Bronchial epithelial cell (primary cell): Measurements from ENCODE around the gene CHRNA1. TPM values are rescaled to one million over a fixed set of nuclear protein-coding genes. Genes with fewer than 3 reads are reported as not detected.

ENCODE experiments used
- DNase-seq: peaks from one replicate; pipeline ENCODE4 v3.0.0-alpha.2; 2010; ENCODE audit warnings: low read depth
- FAIRE-seq: peaks from 2 replicates; lab custom pipeline; 2011; peaks lifted over from hg19 to GRCh38; lab: Jason Lieb, UNC
- H3K27me3 ChIP-seq: 2 replicates; pipeline ENCODE4 v1.5.1; 2011; ENCODE audit warnings: low read length; ENCODE audit not compliant: control insufficient read depth, insufficient read depth
- H3K36me3 ChIP-seq: 2 replicates; pipeline ENCODE4 v1.5.1; 2011; ENCODE audit warnings: low read length; ENCODE audit not compliant: control insufficient read depth, insufficient read depth
- H3K4me3 ChIP-seq: 2 replicates; pipeline ENCODE4 v1.5.1; 2011; ENCODE audit warnings: mild to moderate bottlenecking, low read depth, low read length, control low read depth
- total RNA-seq: library from RNA; depleted of rRNA; stranded (reverse); fragments of >200 nt; gene quantifications from 2 replicates; pipeline ENCODE4 v1.2.1, GENCODE V29; 2014
- TF ChIP-seq, protein P1 (sequence below): IDR thresholded peaks from 2 replicates; pipeline ENCODE4 v1.5.1; 2011; ENCODE audit warnings: mild to moderate bottlenecking, moderate library complexity, low read length, control low read depth, inconsistent platforms; ENCODE audit not compliant: insufficient read depth, severe bottlenecking

Gene CHRNA1
- total RNA-seq, 1 donor from 2014 or later = not detected

DNA sequence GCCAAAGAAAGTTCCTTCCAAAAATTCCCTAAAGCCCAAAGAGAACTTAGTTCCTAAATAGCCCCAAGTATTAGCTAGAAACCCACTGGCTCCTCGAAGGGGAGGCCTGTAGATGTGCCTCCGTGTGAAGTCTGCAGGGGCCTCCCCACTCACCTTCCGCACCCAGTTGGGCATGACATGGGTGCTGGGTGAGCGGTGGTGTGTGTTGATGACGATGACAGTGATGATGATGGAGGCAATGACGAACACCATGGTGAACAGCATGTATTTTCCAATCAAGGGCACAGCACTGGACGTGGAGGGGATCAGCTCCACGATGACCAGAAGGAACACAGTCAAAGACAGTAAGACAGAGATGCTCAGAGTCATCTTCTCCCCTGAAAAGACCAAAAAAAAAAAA lies 14.5 kb downstream of the CHRNA1 start:
- no peak for FAIRE-seq

GRCh38 chr2:174748948-174749347 lies 15.3 kb downstream of the CHRNA1 start:
- H3K4me3 ChIP-seq = no peak overlapping the region
- TF ChIP-seq, protein P1, sequence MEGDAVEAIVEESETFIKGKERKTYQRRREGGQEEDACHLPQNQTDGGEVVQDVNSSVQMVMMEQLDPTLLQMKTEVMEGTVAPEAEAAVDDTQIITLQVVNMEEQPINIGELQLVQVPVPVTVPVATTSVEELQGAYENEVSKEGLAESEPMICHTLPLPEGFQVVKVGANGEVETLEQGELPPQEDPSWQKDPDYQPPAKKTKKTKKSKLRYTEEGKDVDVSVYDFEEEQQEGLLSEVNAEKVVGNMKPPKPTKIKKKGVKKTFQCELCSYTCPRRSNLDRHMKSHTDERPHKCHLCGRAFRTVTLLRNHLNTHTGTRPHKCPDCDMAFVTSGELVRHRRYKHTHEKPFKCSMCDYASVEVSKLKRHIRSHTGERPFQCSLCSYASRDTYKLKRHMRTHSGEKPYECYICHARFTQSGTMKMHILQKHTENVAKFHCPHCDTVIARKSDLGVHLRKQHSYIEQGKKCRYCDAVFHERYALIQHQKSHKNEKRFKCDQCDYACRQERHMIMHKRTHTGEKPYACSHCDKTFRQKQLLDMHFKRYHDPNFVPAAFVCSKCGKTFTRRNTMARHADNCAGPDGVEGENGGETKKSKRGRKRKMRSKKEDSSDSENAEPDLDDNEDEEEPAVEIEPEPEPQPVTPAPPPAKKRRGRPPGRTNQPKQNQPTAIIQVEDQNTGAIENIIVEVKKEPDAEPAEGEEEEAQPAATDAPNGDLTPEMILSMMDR = peak; percentile 69
- FAIRE-seq (no peak), DNase-seq (peak; percentile 84)
- peaks cover 2% of the 10 kb centered on the region for H3K27me3 ChIP-seq
- H3K36me3 ChIP-seq = no peaks in the 10 kb centered on the region

More for the DNA sequence above, 14.5 kb downstream of the CHRNA1 start:
- no peak for DNase-seq
- TF ChIP-seq, protein P1 = no peak
- Histone ChIP-seq H3K27me3 (peaks cover 2% of the 10 kb centered on the region), H3K36me3 (no peaks in the 10 kb centered on the region), H3K4me3 (no peak overlapping the region)

DNA sequence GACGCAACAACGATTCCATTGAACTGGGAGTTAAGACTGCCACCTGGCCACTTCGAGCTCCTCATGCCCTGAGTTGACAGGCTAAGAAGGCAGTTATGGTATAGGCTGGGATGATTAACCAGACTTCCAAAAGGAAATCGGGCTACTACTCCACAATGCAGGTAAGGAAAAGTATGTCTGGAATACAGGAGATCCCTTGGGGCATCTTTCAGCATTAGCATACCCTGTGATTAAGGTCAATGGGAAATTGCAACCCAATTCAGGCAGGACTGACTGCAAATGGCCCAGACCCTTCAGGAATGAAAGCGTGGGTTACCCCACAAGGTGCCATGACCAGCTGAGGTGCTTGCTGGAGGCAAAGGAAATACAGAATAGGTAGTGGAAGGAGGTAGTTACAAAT lies 19.1 kb downstream of the CHRNA1 start:
- DNase-seq (no peak), FAIRE-seq (no peak)
- Histone ChIP-seq H3K27me3 (peaks cover 2% of the 10 kb centered on the region), H3K4me3 (no peak overlapping the region), H3K36me3 (no peaks in the 10 kb centered on the region)
- TF ChIP-seq, protein P1 = no peak

DNA sequence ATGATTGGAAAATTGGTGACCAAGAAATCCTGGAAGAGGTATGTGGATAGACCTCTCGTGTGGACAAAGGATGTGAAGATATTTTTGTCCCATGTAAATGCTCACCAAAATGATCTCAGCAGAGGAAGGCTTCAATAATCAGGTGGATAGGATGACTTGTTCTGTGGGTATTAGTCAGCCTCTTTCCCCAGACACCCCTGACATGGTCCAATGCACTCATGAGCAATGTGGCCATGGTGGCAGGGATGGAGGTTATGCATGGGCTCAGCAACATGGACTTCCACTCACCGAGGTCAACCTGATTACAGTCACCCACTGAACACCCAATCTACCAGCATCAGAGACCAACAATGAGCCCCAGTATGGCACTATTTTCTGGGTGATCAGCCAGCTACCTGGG lies 20.2 kb downstream of the CHRNA1 start:
- FAIRE-seq (no peak), DNase-seq (peak; percentile 30)
- H3K36me3 ChIP-seq = no peaks in the 10 kb centered on the region
- no peak overlapping the region for H3K4me3 ChIP-seq
- H3K27me3 ChIP-seq = peaks cover 2% of the 10 kb centered on the region
- TF ChIP-seq, protein P1 = no peak

DNA sequence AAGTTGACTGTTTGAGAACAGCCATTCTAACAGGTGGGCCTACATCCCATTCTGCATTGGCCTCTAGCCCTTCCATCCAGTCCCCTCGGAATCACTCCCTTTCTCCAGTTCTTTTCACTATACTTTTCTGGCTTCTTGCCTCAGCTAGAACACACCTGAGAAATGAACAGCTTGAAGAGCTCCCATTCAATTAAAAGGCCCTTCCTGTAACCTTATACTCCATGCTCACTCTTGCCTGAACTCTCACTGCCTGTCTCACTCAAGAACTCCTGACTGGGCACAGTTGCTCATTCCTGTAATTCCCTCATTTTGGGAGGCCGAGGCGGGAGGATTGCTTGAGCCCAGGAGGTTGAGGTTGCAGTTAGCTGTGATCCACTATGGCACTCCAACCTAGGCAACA lies 23.6 kb downstream of the CHRNA1 start:
- Histone ChIP-seq H3K4me3 (no peak overlapping the region), H3K36me3 (no peaks in the 10 kb centered on the region), H3K27me3 (no peaks in the 10 kb centered on the region)
- DNase-seq (no peak), FAIRE-seq (no peak)
- TF ChIP-seq, protein P1 = no peak

- Histone ChIP-seq H3K27me3 (no peaks in the 10 kb centered on the region), H3K4me3 (no peak overlapping the region), H3K36me3 (no peaks in the 10 kb centered on the region)
- TF ChIP-seq, protein P1 = no peak
- FAIRE-seq = no peak
- DNase-seq = no peak
These were observed 25.4 kb downstream of the CHRNA1 start for GRCh38 chr2:174738841-174739240.
